Measurements from ENCODE around the gene MEI4. TPM values are rescaled to one million over a fixed set of nuclear protein-coding genes. Genes with fewer than 3 reads are reported as not detected.

Gene MEI4
- total RNA-seq, 1 experiment from 2014 or later: not detected

DNA sequence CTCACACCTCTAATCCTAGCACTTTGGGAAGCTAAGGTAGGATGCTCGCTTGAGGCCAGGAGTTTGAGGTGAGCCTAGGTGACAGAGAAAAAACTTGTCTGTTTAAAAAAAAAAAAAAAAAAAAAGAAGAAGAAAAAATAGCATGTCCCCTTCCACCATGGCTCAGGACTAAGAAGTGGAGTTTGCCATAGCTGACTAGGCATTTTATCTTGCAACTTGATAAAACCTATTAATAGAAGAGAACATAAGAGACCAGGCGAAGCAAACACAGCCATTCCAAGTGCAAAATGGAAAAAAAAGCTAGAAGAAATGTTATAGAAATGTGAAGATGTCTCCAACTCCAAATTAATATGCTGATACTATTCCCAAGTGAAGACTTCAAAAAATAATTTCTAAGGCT, 277.5 kb downstream of the MEI4 start:
- H3K79me2 ChIP-seq (ENCODE audit: insufficient read depth, low read length): no peaks in the 10 kb centered on the region
- no peak overlapping the region for H3K9ac ChIP-seq (ENCODE audit: low read length)
- ATAC-seq (no peak), DNase-seq (ENCODE audit: low read depth, low spot score) (no peak)
- no peaks in the 10 kb centered on the region for H3K9me3 ChIP-seq (ENCODE audit: control insufficient read depth in 1 of 2, insufficient read depth in 1 of 2, low read depth in 1 of 2, low read length in 2 of 2)
- CTCF ChIA-PET: interaction anchor here (1.3 kb wide), 1 partner anchor 310 kb away, joined by 4 read pairs; no protein-coding TSS in a partner anchor
- H3K4me1 ChIP-seq (ENCODE audit: control insufficient read depth in 1 of 2, insufficient read depth in 2 of 2, low read length in 2 of 2): no peaks in the 10 kb centered on the region
- no peak overlapping the region for H3K27ac ChIP-seq (ENCODE audit: low read depth, low read length)
- no peaks in the 10 kb centered on the region for H3K36me3 ChIP-seq (ENCODE audit: control insufficient read depth in 1 of 2, insufficient read depth in 2 of 2, low read length in 2 of 2)
- H4K20me1 ChIP-seq (ENCODE audit: insufficient read depth): no peaks in the 10 kb centered on the region
- intact Hi-C loops (cut with micrococcal nuclease): no loop called here
- no peak overlapping the region for H3K4me3 ChIP-seq (replicated peaks in 1 of 2; ENCODE audit: low read depth in 1 of 2, low read length in 2 of 2)
- no TSS peak for BruUV-seq (replicated peaks)
- no peak for TF ChIP-seq FOSL1 (IDR thresholded peaks at IDR 0.05; ENCODE audit: low read depth)
- no peak overlapping the region for H2AFZ ChIP-seq (ENCODE audit: low read depth, low read length, poor library complexity, severe bottlenecking)
- POLR2A ChIA-PET: no interaction called here
- H3K27me3 ChIP-seq (ENCODE audit: insufficient read depth, low read length): no peaks in the 10 kb centered on the region
- no peaks in the 10 kb centered on the region for H3K9me2 ChIP-seq (ENCODE audit: insufficient read depth)
- RAD21 ChIA-PET (ENCODE audit: low non-redundant PET in 1 of 2, low total read pairs in 2 of 2, uncharacterized antibody in 2 of 2, unreplicated experiment in 2 of 2): no interaction called here
- no peak overlapping the region for H3K4me2 ChIP-seq (ENCODE audit: low read length)

DNA sequence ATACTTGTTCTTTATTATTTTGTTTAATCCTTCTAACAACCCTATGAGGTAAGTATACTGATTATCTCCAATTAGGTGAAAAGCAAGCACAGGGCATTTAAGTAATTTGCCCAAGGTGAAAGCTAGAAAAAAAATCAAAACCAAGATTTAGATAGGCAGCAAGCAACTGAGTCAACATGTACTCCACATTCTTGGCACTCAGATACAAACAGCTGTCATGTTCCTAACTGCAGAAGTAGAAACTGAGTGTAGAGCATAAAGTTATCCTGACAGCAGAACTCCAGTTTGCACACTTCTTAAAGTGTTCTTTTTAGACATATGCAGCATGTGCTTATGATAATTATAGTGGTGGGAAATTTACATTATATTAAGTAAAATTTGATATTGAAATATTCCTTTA, 278.1 kb downstream of the MEI4 start:
- Histone ChIP-seq H3K4me1 (ENCODE audit: control insufficient read depth in 1 of 2, insufficient read depth in 2 of 2, low read length in 2 of 2) (no peaks in the 10 kb centered on the region), H2AFZ (ENCODE audit: low read depth, low read length, poor library complexity, severe bottlenecking) (no peak overlapping the region), H3K79me2 (ENCODE audit: insufficient read depth, low read length) (no peaks in the 10 kb centered on the region), H4K20me1 (ENCODE audit: insufficient read depth) (no peaks in the 10 kb centered on the region), H3K36me3 (ENCODE audit: control insufficient read depth in 1 of 2, insufficient read depth in 2 of 2, low read length in 2 of 2) (no peaks in the 10 kb centered on the region), H3K9me2 (ENCODE audit: insufficient read depth) (no peaks in the 10 kb centered on the region), H3K27ac (ENCODE audit: low read depth, low read length) (no peak overlapping the region), H3K4me2 (ENCODE audit: low read length) (no peak overlapping the region), H3K27me3 (ENCODE audit: insufficient read depth, low read length) (no peaks in the 10 kb centered on the region), H3K4me3 (replicated peaks in 1 of 2; ENCODE audit: low read depth in 1 of 2, low read length in 2 of 2) (no peak overlapping the region), H3K9me3 (ENCODE audit: control insufficient read depth in 1 of 2, insufficient read depth in 1 of 2, low read depth in 1 of 2, low read length in 2 of 2) (no peaks in the 10 kb centered on the region), H3K9ac (ENCODE audit: low read length) (no peak overlapping the region)
- no TSS peak for BruUV-seq (replicated peaks)
- TF ChIP-seq, protein P1, sequence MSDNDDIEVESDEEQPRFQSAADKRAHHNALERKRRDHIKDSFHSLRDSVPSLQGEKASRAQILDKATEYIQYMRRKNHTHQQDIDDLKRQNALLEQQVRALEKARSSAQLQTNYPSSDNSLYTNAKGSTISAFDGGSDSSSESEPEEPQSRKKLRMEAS (IDR thresholded peaks at IDR 0.05): no peak
- no peak for TF ChIP-seq JUND (IDR thresholded peaks at IDR 0.05)
- no peak for TF ChIP-seq RAD21 (IDR thresholded peaks at IDR 0.05; ENCODE audit: low read depth)
- TF ChIP-seq EGR1 (IDR thresholded peaks at IDR 0.05; ENCODE audit: low read depth): no peak
- no peak for TF ChIP-seq EZH2 (IDR thresholded peaks at IDR 0.05)
- TF ChIP-seq, protein P2, sequence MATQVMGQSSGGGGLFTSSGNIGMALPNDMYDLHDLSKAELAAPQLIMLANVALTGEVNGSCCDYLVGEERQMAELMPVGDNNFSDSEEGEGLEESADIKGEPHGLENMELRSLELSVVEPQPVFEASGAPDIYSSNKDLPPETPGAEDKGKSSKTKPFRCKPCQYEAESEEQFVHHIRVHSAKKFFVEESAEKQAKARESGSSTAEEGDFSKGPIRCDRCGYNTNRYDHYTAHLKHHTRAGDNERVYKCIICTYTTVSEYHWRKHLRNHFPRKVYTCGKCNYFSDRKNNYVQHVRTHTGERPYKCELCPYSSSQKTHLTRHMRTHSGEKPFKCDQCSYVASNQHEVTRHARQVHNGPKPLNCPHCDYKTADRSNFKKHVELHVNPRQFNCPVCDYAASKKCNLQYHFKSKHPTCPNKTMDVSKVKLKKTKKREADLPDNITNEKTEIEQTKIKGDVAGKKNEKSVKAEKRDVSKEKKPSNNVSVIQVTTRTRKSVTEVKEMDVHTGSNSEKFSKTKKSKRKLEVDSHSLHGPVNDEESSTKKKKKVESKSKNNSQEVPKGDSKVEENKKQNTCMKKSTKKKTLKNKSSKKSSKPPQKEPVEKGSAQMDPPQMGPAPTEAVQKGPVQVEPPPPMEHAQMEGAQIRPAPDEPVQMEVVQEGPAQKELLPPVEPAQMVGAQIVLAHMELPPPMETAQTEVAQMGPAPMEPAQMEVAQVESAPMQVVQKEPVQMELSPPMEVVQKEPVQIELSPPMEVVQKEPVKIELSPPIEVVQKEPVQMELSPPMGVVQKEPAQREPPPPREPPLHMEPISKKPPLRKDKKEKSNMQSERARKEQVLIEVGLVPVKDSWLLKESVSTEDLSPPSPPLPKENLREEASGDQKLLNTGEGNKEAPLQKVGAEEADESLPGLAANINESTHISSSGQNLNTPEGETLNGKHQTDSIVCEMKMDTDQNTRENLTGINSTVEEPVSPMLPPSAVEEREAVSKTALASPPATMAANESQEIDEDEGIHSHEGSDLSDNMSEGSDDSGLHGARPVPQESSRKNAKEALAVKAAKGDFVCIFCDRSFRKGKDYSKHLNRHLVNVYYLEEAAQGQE (IDR thresholded peaks at IDR 0.05; ENCODE audit: low read depth): no peak
- TF ChIP-seq, protein P3, sequence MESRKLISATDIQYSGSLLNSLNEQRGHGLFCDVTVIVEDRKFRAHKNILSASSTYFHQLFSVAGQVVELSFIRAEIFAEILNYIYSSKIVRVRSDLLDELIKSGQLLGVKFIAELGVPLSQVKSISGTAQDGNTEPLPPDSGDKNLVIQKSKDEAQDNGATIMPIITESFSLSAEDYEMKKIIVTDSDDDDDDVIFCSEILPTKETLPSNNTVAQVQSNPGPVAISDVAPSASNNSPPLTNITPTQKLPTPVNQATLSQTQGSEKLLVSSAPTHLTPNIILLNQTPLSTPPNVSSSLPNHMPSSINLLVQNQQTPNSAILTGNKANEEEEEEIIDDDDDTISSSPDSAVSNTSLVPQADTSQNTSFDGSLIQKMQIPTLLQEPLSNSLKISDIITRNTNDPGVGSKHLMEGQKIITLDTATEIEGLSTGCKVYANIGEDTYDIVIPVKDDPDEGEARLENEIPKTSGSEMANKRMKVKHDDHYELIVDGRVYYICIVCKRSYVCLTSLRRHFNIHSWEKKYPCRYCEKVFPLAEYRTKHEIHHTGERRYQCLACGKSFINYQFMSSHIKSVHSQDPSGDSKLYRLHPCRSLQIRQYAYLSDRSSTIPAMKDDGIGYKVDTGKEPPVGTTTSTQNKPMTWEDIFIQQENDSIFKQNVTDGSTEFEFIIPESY (IDR thresholded peaks at IDR 0.05; ENCODE audit: extremely low read depth, insufficient replicate concordance, low read length): no peak
- RAD21 ChIA-PET (ENCODE audit: low non-redundant PET in 1 of 2, low total read pairs in 2 of 2, uncharacterized antibody in 2 of 2, unreplicated experiment in 2 of 2): no interaction called here
- intact Hi-C loops (cut with micrococcal nuclease): no loop called here
- no peak for ATAC-seq
- CTCF ChIA-PET: no interaction called here
- POLR2A ChIA-PET: no interaction called here
- DNase-seq (ENCODE audit: low read depth, low spot score): no peak

Measured in HCT116 (cell line).